ENCODE data around the gene TECR. TPM values are rescaled to one million over a fixed set of nuclear protein-coding genes. Genes with fewer than 3 reads are reported as not detected.

TECR gene
- total and polyA plus RNA-seq, 9 of the 15 experiments (the other 6 are each of a cell fraction or from before 2014, with no cell fraction given): 29.3 to 211 (median 81.4) TPM

GRCh38 chr19:14496029-14496833 lies 33.2 kb upstream of the TECR start, which contains the start of gene GIPC1 (continued):
- TF ChIP-seq RBBP5 (IDR thresholded peaks at IDR 0.05; ENCODE audit: borderline replicate concordance, insufficient read depth, low read length, poor library complexity, severe bottlenecking) (no peak), ZNF354B (CRISPR knock-in tag; IDR thresholded peaks at IDR 0.05) (no peak), RNF2 (IDR thresholded peaks at IDR 0.05) (0 out of 2 replicates have a peak, but pooled peaks have one; percentile 44), ETV5 (CRISPR knock-in tag; IDR thresholded peaks at IDR 0.05; ENCODE audit: low read depth) (no peak; the same call in 1 of the 2 replicates), CBFB (CRISPR knock-in tag; IDR thresholded peaks at IDR 0.05) (no peak), HMGXB4 (CRISPR knock-in tag; IDR thresholded peaks at IDR 0.05) (no peak), NR2C2 (CRISPR knock-in tag; IDR thresholded peaks at IDR 0.05) (no peak), NR2C2 (tag; IDR thresholded peaks at IDR 0.05) (peak; percentile 54; the same call in 1 of the 2 replicates), UBTF (IDR thresholded peaks at IDR 0.05; ENCODE audit: borderline replicate concordance in 1 of 2, low read depth in 2 of 2, low read length in 2 of 2) (0 out of 4 replicates have a peak, but pooled peaks of 1 of the 2 experiments have one; percentile 48), HNRNPL (IDR thresholded peaks at IDR 0.05; ENCODE audit: low read depth, low read length) (no peak), KAT2B (IDR thresholded peaks at IDR 0.05; ENCODE audit: low read depth, low read length) (no peak), JUNB (CRISPR knock-in tag; conservative IDR thresholded peaks at IDR 0.05) (no peak), GABPB2 (CRISPR knock-in tag; conservative IDR thresholded peaks at IDR 0.05) (no peak), ZNF707 (CRISPR knock-in tag; conservative IDR thresholded peaks at IDR 0.05) (no peak), STAT5B (CRISPR knock-in tag; IDR thresholded peaks at IDR 0.05) (no peak), FOXK2 (conservative IDR thresholded peaks at IDR 0.05 in 1 of 2, IDR thresholded peaks at IDR 0.05 in 1 of 2; ENCODE audit: low read depth in 2 of 2) (peak; percentile 60 to 99; a peak in 3 of 4 replicates), ZNF766 (CRISPR knock-in tag; conservative IDR thresholded peaks at IDR 0.05) (peak; percentile 67), CTBP1 (IDR thresholded peaks at IDR 0.05; ENCODE audit: borderline replicate concordance) (peak; percentile 97), ZNF408 (CRISPR knock-in tag; IDR thresholded peaks at IDR 0.05; ENCODE audit: low read depth) (no peak), ZNF586 (CRISPR knock-in tag; conservative IDR thresholded peaks at IDR 0.05) (no peak), EP300 (IDR thresholded peaks at IDR 0.05; ENCODE audit: low read length) (no peak), NCOA1 (IDR thresholded peaks at IDR 0.05; ENCODE audit: low read depth) (0 out of 2 replicates have a peak, but pooled peaks have one; percentile 23), FUS (optimal IDR thresholded peaks at IDR 0.05; ENCODE audit: low read depth, low read length) (no peak), TCF3 (CRISPR knock-in tag; IDR thresholded peaks at IDR 0.05) (no peak), CCAR2 (IDR thresholded peaks at IDR 0.05; ENCODE audit: low read depth, low read length) (no peak), CEBPB (tag; IDR thresholded peaks at IDR 0.05) (no peak), STAG1 (CRISPR knock-in tag; IDR thresholded peaks at IDR 0.05; ENCODE audit: borderline replicate concordance) (no peak)
